DLD1 (cell line): ENCODE measurements around the gene FRMD8.

Experiments used
- in situ Hi-C: cut with HindIII; loops from 2 replicates; pipeline ENCODE4 v1.10.0; 2017; ENCODE audit warnings: low sequenced_read_pairs

Gene FRMD8

GRCh38 chr11:65422633-65423515 lies 36.4 kb downstream of the FRMD8 start, which contains the start of gene NEAT1:
Gene NEAT1 (plus strand): TSS chr11:65422798.
- in situ Hi-C loops, result loop anchor here (10.0 kb wide), 1 partner anchor 72 kb away; the partner anchor contains the start of gene MALAT1

- in situ Hi-C loops, result loop anchor here (10.0 kb wide), 1 partner anchor 71 kb away; the partner anchor contains the start of gene MALAT1
Measured at GRCh38 chr11:65423516-65424204, 37.2 kb downstream of the FRMD8 start.

DNA sequence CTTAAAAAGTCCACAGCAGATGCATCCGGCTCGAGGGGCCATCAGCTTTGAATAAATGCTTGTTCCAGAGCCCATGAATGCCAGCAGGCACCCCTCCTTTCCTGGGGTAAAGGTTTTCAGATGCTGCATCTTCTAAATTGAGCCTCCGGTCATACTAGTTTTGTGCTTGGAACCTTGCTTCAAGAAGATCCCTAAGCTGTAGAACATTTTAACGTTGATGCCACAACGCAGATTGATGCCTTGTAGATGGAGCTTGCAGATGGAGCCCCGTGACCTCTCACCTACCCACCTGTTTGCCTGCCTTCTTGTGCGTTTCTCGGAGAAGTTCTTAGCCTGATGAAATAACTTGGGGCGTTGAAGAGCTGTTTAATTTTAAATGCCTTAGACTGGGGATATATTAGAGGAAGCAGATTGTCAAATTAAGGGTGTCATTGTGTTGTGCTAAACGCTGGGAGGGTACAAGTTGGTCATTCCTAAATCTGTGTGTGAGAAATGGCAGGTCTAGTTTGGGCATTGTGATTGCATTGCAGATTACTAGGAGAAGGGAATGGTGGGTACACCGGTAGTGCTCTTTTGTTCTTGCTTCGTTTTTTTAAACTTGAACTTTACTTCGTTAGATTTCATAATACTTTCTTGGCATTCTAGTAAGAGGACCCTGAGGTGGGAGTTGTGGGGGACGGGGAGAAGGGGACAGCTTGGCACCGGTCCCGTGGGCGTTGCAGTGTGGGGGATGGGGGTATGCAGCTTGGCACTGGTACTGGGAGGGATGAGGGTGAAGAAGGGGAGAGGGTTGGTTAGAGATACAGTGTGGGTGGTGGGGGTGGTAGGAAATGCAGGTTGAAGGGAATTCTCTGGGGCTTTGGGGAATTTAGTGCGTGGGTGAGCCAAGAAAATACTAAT lies 38.0 kb downstream of the FRMD8 start:
- in situ Hi-C loops, result loop anchor here (10.0 kb wide), 1 partner anchor 70 kb away; the partner anchor contains the start of gene MALAT1

- in situ Hi-C loops, result loop anchor here (10.0 kb wide), 1 partner anchor 69 kb away; the partner anchor contains the start of gene MALAT1
Measured at GRCh38 chr11:65425105-65425970, 38.9 kb downstream of the FRMD8 start.

DNA sequence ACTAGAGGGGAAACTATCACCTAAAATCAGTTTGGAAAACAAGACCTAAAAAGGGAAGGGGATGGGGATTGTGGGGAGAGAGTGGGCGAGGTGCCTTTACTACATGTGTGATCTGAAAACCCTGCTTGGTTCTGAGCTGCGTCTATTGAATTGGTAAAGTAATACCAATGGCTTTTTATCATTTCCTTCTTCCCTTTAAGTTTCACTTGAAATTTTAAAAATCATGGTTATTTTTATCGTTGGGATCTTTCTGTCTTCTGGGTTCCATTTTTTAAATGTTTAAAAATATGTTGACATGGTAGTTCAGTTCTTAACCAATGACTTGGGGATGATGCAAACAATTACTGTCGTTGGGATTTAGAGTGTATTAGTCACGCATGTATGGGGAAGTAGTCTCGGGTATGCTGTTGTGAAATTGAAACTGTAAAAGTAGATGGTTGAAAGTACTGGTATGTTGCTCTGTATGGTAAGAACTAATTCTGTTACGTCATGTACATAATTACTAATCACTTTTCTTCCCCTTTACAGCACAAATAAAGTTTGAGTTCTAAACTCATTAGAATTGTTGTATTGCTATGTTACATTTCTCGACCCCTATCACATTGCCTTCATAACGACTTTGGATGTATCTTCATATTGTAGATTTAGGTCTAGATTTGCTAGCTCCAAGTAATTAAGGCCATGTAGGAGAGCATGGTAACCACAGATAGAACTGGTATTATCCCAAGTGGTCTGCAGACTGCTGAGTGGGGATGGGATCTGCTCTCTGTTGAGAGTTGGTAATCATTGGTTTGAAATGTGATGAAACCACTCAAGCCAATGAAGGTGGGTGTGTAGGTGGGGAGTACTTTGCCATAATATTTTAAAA lies 39.8 kb downstream of the FRMD8 start:
- in situ Hi-C loops, result loop anchor here (10.0 kb wide), 1 partner anchor 69 kb away; the partner anchor contains the start of gene MALAT1

GRCh38 chr11:65426839-65427690 lies 40.6 kb downstream of the FRMD8 start:
- in situ Hi-C loops, result loop anchor here (10.0 kb wide), 1 partner anchor 68 kb away; the partner anchor contains the start of gene MALAT1

DNA sequence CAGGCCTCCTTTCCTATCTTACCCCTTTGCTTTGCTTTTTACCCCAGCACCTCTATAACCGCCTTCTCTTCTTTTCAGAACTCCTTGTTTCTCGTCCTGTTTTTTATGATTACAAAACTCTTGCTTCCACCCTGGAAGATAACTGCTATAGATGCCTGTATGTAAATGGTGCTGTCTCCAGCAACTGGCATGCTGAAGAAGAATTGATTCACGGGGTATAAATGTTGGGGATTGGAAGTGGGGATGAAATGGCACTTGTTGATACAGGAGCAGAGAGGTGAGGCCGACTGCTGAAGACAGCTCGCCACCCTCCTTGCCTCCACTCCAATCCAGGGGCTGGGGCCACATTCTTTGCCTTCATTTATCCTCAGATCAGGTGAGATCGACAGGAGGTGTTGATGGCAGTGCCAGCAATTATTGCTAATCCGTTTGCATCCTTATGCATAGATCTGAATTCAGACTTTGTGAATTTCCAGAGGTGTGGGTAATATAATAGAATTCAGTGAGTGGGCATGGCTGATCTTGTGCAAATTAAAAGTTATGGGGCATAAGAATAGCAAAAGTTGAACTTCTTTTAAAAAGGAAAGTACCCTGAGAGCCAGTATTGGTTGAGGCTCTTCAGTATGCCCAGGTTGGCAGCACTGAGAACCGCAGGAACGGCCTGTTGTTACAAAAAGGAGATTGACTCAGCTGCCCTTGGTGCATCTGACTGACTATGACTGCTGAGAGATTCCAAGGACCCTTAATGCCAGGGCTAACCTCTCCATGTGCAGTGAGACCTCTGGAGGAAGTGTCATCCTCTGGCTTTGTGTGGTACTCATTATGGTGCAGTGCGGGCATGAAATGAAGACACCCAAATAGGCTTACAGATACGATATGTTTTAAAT lies 41.5 kb downstream of the FRMD8 start:
- in situ Hi-C loops, result loop anchor here (10.0 kb wide), 1 partner anchor 67 kb away; the partner anchor contains the start of gene MALAT1

DNA sequence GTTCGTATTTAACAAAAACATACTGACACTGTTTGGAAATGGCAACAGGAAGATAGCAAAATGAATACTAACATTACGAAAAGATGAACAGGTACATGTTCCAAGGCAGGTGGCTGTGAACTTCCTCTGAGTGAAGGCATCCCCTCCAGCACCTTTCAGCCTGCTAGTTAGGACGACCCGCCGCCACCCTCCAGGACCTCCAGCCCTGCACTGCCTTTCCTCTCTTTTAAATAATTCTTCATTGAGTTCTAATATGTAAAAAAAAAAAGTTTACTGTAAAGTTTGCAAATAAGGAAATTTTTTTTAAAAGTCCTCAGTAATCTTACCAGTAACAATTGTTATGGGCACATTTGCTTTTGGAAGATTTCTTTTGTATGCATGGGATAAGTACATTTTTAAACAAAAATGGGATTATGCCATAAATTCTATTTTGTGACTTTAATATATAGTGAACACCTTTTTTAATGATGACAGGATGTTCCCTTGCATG lies 42.2 kb downstream of the FRMD8 start:
- in situ Hi-C loops, result loop anchor here (10.0 kb wide), 1 partner anchor 66 kb away; the partner anchor contains the start of gene MALAT1

DNA sequence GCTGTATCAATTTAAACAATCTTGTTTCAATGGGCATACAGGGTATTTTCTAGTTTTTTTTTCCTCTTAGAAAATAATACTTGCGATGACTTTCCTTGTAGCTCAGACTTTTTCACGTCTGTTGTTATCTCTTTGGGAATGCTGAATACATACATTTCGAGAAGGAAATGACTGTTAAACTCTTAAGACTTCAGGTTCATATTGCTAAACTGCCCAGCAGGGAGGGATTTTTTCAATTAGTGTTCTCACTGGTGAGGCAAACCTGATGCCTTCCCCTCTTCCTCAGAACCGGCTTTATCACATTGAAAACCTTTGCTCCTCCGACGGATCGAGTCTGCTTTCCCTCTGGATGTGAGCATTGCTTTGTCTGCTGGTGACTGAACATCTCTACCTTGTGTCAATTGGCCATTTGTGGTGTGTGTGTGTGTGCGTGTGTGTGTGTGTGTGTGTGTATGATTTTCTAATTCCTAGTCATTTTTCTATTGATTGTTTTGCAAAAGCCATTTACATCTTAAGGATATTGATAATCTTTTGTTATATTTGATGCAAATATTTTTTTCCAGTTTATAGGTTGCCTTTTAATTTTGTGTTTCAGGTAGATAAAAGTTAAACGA lies 42.7 kb downstream of the FRMD8 start:
- in situ Hi-C loops, result loop anchor here (10.0 kb wide), 1 partner anchor 66 kb away; the partner anchor contains the start of gene MALAT1

DNA sequence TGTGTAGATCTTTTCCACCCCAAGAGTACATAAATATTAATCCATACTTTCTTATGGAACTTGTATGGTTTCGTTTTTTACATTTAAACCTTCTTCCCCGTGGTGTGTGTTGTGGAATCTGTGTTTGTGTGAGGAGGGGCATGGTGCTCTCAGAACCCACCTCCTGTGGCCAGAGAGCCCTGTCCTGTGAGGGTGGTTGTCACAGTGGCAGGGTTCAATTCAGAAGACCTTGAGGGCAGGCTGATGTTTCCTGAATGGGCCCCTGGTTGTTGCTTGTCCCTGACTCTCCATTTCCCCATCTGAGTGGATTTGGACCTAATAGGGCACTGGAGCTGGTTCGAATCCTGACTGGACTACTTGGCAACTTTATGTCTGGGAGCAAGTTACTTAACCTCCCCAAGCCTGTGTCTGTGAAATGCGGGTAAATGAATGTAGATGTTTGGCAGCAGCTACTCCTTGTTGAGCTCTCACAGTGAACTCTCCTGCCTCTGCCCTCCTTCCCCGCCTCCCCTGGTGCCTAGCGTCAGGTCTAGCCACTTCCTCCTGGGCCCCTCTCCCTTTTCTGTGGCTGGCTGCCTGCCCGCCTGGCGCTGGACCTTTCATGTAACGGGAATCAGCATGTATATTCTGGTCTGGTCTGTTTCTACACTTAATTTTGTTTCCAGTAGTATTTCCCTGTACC lies 43.4 kb downstream of the FRMD8 start:
- in situ Hi-C loops, result loop anchor here (10.0 kb wide), 1 partner anchor 65 kb away; the partner anchor contains the start of gene MALAT1

DNA sequence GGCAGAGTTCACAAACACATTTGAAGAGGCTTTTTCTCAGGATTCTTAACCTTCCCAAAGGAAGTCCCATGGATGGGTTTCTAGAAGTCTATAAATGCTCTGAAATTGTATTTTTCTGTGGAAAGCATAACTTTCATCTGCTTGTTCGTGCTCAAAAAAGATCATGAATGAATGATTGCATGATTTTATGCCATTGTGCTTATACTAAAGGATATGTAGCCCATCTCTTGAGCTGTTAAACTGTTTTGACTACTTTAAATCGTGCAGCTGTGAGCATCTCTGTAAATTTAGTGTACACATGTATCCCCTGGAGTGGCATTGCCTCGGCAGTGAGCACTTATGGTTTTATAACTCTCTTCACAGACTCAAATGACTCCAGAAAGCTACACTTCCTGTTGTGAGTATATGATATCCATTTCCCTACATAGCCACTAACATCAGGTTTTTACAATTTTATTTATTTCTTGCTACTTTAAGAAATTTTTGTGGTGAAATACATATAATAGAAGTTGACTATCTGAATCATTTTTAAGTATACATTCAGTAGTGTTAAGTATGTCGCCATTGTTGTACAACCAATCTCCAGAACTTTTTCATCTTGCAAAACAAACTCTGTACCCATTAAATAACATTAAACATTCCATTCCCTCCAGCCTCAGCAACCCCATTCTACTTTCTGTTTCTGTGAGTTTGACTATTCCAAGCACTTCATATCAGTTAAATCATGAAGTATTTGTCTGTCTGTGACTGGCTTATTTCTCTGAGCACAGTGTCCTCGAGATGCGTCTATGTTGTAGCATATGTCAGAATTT lies 44.2 kb downstream of the FRMD8 start:
- in situ Hi-C loops, result no loop called here

DNA sequence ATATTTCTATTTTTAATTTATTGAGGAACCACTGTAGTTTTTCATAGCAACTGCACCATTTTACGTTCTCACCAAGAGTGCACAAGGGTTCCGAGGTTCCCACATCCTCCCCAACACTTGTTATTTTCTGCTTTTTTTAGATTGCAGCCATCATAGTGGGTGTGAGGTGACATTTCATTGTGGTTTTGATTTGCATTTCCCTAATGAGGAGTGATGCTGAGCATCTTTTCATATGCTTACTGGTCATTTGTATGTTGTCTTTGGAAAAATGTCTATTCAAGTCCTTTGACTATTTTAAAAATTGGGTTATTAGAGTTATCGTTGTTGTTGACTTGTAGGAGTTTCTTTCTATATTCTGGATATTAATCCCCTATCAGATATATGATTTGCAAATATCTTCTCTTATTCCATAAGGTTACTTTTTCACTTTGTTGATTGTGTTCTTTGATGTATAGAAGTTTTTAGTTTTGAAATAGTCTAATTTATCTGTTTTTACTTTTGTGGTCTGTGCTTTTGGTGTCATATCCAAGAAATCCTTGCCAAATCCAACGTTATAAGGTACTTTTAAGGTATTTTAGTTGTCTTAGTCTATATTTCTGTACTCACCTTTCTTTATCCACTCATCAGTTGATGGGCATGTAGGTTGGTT lies 45.1 kb downstream of the FRMD8 start:
- in situ Hi-C loops, result no loop called here

GRCh38 chr11:65432100-65432650 lies 45.7 kb downstream of the FRMD8 start:
- in situ Hi-C loops, result no loop called here
